WERI-Rb-1 (cell line): Measurements from ENCODE around the gene STARD9.

Experiments used
- DNase-seq: peaks from one replicate; pipeline ENCODE4 v3.0.0-alpha.2; 2020
- H3K27ac ChIP-seq: fragments of 250-450 bp; sonication (Bioruptor Pico); 2 replicates; pipeline ENCODE4 v1.5.1; 2020; ENCODE audit warnings: mild to moderate bottlenecking, moderate library complexity
- H3K27me3 ChIP-seq: fragments of 250-450 bp; sonication (Bioruptor Pico); 2 replicates; pipeline ENCODE4 v1.5.1; 2021; ENCODE audit warnings: mild to moderate bottlenecking, low read depth, moderate library complexity; ENCODE audit not compliant: insufficient read depth, severe bottlenecking
- H3K36me3 ChIP-seq: fragments of 250-450 bp; sonication (Bioruptor Pico); 2 replicates; pipeline ENCODE4 v1.5.1; 2020; ENCODE audit warnings: mild to moderate bottlenecking, moderate library complexity
- H3K4me3 ChIP-seq: 2 replicates; pipeline ENCODE4 v1.5.1; 2011; ENCODE audit warnings: low read depth, mild to moderate bottlenecking, control low read depth, low read length
- H3K9me3 ChIP-seq: fragments of 250-450 bp; sonication (Bioruptor Pico); 2 replicates; pipeline ENCODE4 v1.5.1; 2021; ENCODE audit warnings: mild to moderate bottlenecking, moderate library complexity; ENCODE audit not compliant: severe bottlenecking
- TF ChIP-seq, protein P1 (sequence below): IDR thresholded peaks from 2 replicates; pipeline ENCODE4 v1.5.1; 2011; ENCODE audit warnings: low read depth, mild to moderate bottlenecking, control low read depth, inconsistent platforms, low read length

Gene STARD9

DNA sequence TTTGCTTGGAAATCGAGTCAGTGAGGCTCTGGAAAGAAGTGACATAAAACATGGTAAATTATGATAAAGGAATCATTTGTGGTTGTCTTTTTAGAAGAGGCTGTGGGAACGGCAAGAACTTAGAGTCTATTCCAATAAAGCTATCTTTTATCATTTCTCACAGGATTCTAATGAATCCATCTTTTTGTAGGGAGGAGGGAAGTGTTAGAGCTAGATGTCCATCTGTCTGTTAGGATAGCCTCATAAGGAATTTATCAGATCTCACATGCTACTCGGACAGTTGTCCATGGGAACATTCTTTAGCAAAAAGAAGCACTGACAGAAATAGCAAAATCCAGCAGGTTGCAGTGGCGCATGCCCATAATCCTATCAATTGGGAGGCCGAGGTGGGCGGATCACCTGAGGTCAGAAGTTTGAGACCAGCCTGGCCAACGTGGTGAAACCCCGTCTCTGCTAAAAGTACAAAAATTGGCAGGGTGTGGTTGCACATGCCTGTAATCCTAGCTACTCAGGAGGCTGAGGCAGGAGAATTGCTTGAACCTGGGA, 37.0 kb downstream of the STARD9 start:
- no peaks in the 10 kb centered on the region for H3K27me3 ChIP-seq
- TF ChIP-seq, protein P1, sequence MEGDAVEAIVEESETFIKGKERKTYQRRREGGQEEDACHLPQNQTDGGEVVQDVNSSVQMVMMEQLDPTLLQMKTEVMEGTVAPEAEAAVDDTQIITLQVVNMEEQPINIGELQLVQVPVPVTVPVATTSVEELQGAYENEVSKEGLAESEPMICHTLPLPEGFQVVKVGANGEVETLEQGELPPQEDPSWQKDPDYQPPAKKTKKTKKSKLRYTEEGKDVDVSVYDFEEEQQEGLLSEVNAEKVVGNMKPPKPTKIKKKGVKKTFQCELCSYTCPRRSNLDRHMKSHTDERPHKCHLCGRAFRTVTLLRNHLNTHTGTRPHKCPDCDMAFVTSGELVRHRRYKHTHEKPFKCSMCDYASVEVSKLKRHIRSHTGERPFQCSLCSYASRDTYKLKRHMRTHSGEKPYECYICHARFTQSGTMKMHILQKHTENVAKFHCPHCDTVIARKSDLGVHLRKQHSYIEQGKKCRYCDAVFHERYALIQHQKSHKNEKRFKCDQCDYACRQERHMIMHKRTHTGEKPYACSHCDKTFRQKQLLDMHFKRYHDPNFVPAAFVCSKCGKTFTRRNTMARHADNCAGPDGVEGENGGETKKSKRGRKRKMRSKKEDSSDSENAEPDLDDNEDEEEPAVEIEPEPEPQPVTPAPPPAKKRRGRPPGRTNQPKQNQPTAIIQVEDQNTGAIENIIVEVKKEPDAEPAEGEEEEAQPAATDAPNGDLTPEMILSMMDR: no peak
- no peaks in the 10 kb centered on the region for H3K9me3 ChIP-seq
- no peak overlapping the region for H3K4me3 ChIP-seq
- H3K27ac ChIP-seq: no peak overlapping the region
- H3K36me3 ChIP-seq: peaks cover 3% of the 10 kb centered on the region; the same call in 1 of the 2 replicates
- DNase-seq: no peak

DNA sequence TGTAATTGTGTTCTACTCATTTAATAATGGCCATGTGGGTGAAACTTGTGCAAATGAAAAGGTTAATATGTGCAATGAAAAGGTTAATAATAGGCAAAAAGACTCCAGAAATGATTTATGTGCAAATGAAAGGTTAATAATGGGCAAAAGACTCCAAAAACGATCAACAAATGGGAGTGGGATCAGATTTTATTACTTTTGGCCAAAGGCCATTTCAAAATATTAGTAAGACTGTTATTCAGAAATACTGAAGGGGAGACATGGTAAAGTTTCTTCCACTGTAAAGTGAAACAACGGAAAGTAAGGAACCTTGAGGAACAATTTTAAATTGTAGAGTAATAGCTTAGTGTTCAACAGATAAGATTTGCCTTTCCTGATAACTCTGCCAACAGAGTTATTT, 40.7 kb downstream of the STARD9 start:
- Histone ChIP-seq H3K4me3 (no peak overlapping the region), H3K27me3 (no peaks in the 10 kb centered on the region), H3K9me3 (no peaks in the 10 kb centered on the region), H3K36me3 (peaks cover 11% of the 10 kb centered on the region; the same call in 1 of the 2 replicates), H3K27ac (no peak overlapping the region)
- TF ChIP-seq, protein P1: no peak
- no peak for DNase-seq

GRCh38 chr15:42619656-42620371, 44.4 kb downstream of the STARD9 start:
- Histone ChIP-seq H3K27me3 (no peaks in the 10 kb centered on the region), H3K27ac (no peak overlapping the region), H3K4me3 (no peak overlapping the region), H3K36me3 (peaks cover 11% of the 10 kb centered on the region; the same call in 1 of the 2 replicates), H3K9me3 (no peaks in the 10 kb centered on the region)
- TF ChIP-seq, protein P1: no peak
- no peak for DNase-seq

DNA sequence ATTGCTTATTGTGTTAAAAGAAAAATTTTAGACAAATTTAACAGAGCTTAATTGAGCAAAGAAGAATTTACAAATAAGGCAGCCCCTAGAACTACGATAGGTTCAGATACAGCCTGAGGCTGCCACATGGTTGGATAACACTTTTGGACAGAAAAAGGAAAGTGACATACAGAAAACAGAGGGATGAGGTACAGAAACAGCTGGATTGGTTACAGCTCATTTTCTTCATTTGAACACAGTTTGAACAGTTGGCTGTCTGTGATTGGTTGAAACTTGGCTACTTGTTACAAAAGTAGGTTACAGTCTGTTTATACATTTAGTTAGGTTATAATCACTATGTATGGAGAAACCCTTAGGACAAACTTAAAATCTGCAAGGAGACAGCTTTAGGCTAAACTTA, 46.0 kb downstream of the STARD9 start:
- Histone ChIP-seq H3K36me3 (peaks cover 11% of the 10 kb centered on the region; the same call in 1 of the 2 replicates), H3K27ac (no peak overlapping the region), H3K9me3 (no peaks in the 10 kb centered on the region), H3K27me3 (no peaks in the 10 kb centered on the region), H3K4me3 (no peak overlapping the region)
- TF ChIP-seq, protein P1: no peak
- DNase-seq: no peak

GRCh38 chr15:42621996-42622925, 46.9 kb downstream of the STARD9 start:
- Histone ChIP-seq H3K27me3 (no peaks in the 10 kb centered on the region), H3K4me3 (no peak overlapping the region), H3K27ac (no peak overlapping the region), H3K9me3 (no peaks in the 10 kb centered on the region), H3K36me3 (peaks cover 11% of the 10 kb centered on the region; the same call in 1 of the 2 replicates)
- TF ChIP-seq, protein P1: no peak
- no peak for DNase-seq
